ENCODE data around the gene PPP1R1B. TPM values are rescaled to one million over a fixed set of nuclear protein-coding genes. Genes with fewer than 3 reads are reported as not detected.

Gene PPP1R1B
- total RNA-seq, 2 donors from 2014 or later, result 0.38 to 2.3 TPM

DNA sequence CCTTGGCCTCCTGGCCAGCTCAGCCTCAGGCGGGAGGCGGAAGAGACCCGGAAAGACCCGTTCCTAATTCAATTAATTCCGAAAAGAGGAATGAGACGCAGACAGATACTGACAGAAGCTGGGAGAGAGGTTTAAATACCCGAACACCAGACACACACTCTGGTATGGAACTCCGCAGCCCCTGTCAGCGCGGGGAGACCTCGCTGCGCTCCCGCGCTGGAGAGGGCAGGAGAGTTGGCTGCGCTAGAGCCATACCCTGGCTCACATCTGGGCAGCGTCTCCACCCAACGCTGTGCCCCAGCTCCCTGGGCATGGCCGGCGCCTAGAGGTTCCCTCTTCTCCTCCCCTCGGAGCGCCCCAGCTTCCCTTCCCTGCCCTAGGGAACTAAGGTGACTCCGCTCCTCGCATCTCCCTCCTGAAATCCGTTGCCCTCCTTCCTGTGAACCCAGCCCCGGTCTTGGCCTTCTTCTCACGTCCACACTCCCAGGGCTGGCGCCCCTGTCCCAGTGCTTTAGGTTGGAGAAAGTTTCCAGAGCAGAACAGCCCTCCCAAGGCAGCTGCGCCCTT is 27.0 kb upstream of the PPP1R1B start:
- no peak for DNase-seq (ENCODE audit: low spot score)
- intact Hi-C loops (cut with DNase I), result no loop called here

DNA sequence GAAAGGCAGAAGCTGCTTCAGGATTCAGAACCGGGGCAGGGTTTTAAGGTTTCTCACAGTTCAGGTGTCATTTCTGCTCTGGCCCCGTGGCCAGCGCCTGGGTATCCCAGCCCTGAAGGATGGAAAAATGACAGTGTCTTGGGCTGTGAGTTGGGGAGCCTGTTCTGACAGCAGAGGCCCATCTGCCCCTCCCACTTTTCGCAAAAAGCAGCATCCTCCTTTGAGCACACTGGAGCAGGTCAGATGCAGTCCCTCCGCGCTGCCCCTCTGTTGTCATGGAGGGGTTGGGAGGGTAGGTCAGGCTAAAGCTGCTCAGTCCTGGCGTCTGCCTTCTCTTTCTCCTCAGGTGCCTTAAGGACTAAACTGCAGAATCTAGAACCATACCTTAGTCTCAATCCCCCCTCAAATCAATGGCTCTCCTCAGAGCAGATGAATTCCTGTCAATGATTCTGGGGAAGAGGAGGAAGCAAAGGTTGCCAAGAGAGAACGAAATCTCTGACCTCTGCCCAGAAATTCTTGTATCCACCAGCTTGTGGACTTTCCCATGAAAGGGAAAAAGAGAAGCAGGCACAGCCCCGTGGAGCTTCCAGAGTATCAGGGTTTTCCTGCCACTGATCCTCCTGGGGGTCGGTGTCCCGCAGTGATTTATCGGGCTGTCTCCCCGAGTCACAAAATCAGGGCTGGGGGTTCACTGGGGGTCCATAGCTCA is 26.3 kb upstream of the PPP1R1B start:
- intact Hi-C loops (cut with DNase I), result no loop called here
- DNase-seq (ENCODE audit: low spot score), result no peak

DNA sequence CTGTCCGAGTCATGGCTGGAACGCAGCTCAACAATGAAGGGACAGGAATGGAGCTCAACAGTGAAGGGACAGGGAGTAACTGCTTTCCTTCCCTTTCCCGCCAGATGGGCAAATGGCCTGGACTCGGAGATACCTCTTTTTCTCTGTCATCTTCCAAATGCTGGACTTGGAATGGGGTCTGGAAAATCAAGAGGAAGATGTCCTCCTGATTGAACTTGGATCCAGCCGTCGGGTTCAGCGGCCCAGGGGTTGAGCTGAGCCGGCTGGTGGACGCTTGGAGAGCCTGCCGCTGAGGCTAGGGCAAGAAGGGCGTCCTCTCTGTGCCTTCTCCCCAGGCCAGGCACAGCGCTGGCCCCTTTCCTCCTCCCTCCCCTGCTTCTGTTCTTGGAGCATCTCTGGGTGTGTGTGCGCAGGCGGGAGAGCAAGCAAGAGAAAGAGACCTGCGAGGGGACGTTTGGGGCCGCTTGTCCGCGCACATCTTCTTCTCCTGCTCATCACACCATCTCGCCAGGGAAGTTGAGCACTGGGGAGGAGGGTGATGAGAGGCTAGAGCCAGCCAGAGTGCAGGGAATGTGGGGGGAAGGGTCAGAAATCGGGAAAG is 25.7 kb upstream of the PPP1R1B start:
- DNase-seq (ENCODE audit: low spot score), result no peak
- intact Hi-C loops (cut with DNase I), result no loop called here

DNA sequence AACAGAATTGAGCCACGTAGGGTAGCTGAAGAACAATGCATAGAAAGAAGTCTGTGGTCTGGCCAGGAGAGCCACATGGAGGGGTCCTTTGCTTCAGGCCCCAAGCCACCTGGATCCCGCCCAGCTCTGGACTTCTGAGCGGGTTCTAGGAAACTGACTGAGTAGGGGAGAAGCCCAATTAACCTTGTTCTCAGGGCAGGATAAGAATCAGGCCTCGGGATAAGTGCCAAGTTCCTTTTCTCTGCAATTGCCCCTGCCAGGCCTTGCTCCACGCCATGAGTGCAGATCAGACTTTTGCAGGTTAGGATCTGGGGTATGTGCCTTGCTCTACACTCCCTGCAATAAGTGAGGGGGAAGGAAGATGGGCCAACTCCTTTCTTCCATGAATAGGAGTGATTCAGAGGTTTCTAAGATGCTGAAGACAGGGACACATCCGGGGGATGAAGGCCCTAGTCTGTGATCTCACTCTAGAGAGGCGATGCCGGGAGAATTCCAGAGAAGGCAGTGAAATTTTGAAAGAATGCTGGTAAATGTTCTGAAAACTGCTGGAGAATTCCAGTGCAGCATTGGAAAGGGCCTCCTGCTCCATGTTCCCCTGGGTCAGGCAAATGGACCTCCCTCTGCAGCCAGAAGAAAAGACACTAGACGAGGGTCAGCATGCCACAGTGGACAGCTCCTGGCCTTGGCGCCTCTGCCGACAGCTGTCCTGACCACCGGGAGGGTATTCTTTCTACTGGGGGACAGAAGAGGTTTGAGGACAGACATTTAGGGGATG is 24.8 kb upstream of the PPP1R1B start:
- DNase-seq (ENCODE audit: low spot score), result no peak
- intact Hi-C loops (cut with DNase I), result no loop called here

DNA sequence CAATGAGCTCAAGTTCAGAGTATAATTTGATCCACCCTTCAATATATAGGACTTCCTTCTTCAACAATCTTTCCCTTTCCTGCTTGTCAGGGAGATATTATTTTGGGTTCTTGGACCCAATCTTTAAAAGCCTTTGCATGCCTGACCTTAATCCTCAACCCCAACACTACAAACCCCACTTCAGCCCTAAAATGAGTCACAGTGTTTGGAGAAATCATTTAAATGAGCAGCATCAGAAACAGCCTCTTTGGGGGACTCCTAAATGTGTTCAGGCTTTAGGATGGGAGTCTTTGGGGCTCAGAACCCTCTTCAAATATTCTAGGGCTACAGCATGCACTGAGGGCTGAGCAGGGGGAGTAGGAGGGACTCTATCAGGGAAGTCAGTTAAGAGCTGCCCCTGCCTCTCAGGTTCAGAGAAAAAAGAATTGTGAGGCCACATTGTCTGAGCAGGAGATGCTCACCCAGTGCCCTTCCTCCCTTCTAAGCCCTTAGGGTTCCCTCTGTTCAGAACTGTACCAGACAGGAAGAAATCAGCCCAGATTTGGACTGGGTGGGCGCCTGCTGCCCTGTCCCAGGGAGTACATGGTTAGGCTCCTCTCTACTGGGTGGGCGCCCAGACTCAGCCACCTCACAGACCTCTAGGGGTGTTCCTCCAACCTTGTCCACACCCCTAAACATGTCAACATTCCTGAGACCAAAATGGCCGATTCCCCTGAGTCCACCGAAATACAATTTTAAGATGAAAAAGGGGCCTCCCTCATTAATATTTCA is 24.0 kb upstream of the PPP1R1B start:
- no peak for DNase-seq (ENCODE audit: low spot score)
- intact Hi-C loops (cut with DNase I), result no loop called here

DNA sequence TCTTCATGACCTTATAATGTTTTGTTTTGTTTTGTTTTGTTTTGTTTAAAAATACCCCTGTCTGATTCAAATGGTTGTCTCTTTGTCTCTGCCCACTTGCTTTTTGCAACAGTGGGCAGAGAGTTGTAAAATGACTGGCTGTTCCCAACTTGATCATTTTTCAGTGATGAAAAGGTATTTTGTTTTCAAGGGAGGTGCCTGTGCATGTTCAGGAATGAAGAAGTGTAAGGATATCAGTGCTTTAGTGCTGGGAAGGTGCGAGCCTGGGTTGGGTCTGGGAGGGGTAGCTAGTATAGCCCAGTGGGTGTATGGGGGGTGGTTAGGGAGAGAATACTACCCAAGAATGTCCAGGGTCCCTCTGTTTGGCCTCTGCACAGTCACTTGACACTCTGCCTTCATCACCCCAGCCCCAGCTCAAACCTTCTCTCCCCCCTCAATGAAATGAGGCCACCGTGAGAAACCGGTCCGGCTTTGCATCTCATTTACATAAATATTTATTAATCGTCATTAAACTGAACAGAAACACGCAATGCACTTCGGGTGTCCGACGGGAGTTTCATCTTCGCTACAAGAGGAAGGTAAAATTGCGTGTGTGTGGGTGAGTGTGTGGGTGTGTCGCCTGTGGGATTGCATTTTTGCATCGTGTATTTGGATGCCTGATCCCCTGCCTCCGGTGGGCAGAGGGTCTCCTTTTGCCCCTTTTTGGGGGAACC is 23.3 kb upstream of the PPP1R1B start:
- intact Hi-C loops (cut with DNase I), result no loop called here
- DNase-seq (ENCODE audit: low spot score), result no peak

DNA sequence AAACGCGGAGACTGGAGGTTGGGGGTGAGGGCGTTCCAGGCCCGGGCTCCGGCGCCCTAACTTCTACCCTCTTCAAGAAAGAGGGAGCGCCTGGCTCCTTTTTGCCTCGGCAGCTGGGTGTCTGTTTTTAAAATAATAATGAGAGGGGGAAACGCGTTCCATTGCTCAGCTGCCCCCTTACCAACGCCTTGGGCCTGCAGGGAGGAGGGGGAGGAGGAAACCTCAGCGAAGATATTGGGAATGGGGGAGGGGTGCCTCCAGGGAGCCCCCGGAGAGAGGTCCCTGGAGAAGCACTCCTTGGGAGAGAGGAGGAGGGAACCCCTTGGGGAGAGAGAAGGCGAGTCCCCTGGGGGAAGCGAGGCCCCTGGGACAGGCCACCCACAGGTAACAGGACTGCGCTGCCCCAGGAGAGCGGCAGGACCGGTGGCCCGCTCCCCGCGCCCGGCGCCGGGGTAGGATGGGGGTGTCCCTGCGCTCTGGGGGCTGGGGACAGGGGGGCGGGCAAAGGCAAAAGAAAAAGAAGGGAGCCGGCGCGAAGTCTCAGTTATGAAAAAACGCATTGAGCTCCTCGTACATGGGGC is 21.8 kb upstream of the PPP1R1B start:
- intact Hi-C loops (cut with DNase I), result no loop called here
- DNase-seq (ENCODE audit: low spot score), result no peak

DNA sequence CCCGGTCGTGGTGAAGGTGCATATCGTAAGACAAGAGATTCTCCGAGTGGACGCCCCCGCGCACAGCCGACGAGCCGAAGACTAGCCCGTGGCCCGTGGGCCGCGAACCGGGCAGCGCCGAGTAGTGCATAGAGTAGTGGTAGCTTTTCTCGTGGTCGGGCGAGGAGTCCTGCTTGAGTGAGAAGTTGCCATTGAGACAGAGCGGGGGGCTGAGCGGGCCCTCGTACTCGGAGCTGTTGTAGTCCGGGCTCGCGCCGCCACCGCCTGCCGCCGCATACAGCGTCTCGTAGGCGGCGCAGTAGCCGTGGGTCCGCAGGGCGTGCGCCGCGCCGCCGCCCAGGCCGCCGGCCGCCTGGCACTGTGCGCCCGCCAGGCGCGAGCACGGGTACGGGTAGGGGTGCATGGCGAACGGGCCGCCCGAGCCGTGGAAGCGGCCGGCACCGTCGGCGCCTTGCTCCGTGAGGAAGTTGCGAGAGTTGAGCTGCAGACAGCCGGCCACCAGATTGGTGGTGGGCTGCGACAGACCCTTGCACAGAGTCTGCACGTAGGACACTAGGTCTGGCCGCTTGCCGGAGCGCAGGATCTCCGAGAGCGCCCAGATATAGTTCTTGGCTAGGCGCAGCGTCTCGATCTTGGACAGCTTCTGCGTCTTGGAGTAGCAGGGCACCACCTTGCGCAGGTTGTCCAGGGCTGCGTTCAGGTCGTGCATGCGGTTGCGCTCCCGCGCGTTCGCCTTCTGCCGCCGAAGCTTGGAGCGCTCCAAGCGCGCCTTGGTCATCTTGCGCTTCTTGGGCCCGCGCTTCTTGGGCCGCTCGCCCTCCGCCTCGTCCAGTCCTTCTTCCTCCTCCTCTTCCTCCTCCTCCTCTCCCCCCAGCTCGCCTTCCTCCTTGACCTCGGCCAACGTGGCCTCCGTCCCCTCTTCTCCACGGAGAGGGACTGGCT is 21.0 kb upstream of the PPP1R1B start:
- DNase-seq (ENCODE audit: low spot score), result no peak
- intact Hi-C loops (cut with DNase I), result no loop called here

DNA sequence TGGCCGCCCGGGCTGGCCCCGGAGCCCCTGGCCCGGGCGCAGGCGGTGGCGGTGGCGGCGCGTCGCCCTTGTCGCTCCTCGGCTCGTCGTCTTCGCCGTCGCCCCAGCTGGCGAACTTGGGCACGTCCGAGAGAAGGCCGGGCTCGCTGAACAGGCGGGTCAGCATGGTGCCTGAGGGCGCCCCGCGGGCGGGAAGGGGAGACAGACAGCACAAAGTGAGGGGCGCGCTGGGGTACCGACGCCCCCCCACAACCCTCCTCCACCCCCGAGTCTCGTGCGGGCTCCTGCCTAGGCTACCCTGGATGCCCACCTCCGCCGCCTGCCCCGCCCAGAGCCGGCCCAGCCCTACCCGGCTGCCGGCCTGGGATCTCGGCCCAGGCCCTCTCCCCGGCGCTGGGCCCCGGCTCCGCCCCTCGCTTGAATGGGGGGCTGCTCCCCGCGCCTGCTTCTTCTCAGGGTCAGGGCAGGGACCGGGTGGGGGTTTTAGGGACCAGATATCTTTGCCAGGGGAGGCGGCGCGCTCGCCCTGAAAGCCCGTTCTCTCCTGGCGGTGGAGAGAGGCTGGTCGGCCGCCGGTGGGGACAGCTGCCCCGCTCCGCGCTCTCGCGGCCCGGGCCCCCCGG is 20.2 kb upstream of the PPP1R1B start:
- intact Hi-C loops (cut with DNase I), result no loop called here
- DNase-seq (ENCODE audit: low spot score), result no peak

DNA sequence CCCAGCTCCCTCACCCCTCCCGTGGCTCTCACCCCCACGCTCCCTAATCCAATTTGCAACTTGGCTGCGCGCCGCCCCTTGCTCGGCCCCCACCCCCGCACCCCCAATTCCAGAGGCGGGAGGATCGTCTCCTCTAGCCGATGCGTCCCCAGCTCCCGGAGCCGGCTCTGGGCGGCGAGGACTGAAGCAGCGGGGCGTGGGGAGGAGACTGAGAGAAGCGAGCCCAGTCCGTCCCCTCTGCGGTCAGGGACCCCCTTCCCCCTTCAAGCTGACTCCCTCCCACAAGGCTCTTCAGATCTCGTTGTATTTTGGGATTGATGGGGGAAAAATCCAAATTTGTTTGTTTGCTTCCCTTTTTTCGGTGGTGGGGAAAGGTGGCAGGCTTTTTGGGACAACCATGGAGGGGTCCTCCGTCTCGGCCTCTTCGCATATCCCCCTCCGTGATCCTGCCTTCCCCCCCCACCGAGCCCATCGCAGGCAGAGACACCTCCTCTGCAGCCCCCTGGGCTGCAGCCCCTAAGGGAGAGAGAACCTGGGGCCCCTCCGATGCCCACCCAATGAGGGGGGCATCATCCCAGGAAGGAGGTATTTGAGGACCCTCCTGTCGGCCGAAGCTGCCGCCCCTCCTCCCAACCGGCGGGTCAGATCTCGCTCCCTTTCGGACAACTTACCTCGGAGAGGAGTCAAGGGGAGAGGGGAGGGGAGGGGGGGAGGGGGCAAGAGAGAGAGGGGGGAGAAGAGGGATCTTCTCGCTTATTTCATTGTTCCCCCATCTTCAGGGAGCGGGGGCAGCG is 19.5 kb upstream of the PPP1R1B start:
- DNase-seq (ENCODE audit: low spot score), result no peak
- intact Hi-C loops (cut with DNase I), result no loop called here

DNA sequence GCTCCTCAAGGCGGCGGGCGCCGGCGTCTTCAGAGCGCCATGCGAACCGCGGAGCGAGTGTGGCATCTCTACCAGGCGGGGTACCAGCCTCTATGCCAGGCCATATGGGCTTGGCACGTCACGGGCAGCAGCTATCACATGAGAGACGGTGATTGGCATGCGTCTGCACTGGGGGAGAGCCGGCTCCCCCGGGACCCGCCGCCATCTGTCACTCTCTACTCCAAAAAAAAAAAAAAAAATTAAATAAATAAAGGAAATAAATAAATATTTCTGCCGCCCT is 19.0 kb upstream of the PPP1R1B start, which contains the start of gene NEUROD2:
Gene NEUROD2 (minus strand): TSS at position 70 of the 280 bp plus-strand sequence. CDS start 1,321 bp downstream, outside the sequence.
- intact Hi-C loops (cut with DNase I), result no loop called here
- DNase-seq (ENCODE audit: low spot score), result no peak

DNA sequence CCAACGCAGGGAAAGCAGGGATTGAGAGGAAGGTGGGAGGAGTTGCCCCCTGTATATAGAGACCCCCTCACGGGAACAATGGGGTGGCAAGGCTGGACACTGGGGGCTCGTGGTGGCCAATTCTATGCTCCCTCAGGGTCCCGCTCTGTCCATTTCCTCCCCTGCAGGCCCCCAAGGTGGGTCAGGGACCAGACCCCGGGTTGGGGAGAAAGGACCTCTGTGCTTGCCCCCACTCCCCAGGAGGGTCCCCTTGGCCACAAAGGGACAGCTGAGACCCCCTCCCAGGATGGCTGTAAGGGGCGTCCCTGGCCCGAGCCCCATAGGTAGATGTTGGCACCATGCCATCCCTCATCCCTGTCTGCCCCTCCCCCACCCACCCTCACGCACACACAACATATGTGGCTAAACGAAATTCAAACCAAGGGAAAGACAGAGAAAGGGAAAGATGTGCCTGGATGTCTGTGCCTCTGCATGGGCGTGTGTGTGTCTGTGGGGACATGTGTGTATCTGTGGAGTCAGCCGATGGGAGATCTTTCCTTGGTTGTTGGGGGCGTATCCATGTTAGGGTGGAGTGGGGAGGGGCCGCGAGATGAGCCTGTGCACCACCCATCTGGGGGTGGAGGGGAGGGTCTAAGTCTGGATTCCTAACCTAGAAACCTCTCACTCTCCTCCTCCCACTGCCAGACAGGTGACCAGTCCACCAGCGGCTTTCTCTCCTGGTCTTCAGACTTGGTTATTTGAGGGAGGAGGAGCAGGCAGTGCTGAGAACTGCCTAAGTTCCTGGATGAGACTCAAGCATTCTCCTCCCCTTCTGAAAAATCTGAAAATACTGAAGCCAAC is 18.4 kb upstream of the PPP1R1B start:
- intact Hi-C loops (cut with DNase I), result no loop called here
- DNase-seq (ENCODE audit: low spot score), result no peak

DNA sequence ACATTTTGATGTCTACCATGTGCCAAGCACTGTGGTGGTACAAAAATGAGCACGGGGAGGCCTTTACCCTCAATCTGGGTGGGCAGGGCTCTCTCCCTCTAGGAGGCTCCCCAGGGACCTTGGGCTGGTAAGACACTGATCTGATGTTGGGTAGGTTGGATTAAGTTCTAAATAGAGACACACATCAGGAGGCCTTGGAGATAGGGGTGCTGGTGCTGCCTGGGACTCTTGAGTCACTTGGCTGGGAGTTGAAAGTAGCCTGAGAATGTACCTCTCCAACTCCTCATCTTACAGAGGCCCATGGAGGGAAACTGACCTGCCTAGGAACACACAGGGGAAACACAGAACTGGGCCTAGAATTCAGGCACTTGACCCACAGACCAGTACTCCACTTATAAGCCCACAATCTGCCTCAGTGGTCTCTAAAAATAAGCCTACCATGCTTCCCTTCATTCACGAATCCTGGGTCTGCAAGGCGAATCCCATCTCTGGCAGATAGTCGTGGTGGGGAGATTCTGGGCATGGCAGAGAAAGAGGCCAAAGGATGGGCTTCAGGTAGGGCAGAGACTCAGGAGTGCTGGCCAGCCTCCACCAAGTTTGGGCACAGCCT is 17.2 kb upstream of the PPP1R1B start:
- intact Hi-C loops (cut with DNase I), result no loop called here
- DNase-seq (ENCODE audit: low spot score), result no peak

DNA sequence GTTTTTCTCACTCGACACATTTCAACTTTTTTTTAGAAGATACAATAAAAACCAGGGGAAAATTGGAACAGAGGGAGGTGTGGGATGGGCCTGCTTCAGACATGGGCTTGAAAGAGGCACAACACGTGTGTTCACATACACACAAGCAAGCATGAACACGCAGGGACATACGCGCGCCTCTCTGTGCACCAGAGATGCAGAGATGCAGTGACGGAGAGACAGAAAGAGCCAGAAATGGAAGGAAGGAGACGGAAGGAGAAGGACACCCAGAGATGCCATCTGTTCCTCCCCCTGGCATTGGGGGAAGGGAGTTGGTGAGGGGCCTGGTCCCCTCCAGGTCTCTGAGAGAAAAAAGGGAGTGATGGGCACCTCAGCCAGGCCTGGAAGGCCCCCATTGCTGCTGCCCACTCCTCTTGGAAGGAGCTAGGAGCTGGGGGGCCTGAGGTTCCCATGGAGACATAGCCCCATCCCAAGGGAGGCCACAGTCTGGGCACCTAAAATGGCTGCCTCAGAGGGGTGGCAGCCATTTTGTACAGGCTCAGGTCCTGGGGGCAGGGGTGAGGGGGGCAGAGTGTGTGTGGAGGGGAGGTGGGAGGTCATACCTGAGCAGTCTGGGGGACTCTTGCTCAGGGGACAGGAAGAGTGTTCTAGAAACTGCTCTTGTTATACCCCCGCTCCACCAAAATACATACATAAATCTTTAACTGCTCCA is 15.2 kb upstream of the PPP1R1B start:
- DNase-seq (ENCODE audit: low spot score), result no peak
- intact Hi-C loops (cut with DNase I), result no loop called here

Measured in posterior vena cava (tissue), 2 donors.